GM18508 (cell line): ENCODE data around the gene GPR45.
"Not testable (repeated sequence)": the region's sequence is repeated elsewhere in the genome, so short reads cannot be mapped to it uniquely, and the experiment has no call there.

ENCODE experiments used
- ATAC-seq: cut with Tn5 transposase; IDR thresholded peaks from one replicate; pipeline ENCODE4 v1.9.1; 2021; ENCODE audit warnings: moderate number of reproducible peaks; ENCODE audit not compliant: insufficient read depth, unreplicated experiment

GPR45 gene

DNA sequence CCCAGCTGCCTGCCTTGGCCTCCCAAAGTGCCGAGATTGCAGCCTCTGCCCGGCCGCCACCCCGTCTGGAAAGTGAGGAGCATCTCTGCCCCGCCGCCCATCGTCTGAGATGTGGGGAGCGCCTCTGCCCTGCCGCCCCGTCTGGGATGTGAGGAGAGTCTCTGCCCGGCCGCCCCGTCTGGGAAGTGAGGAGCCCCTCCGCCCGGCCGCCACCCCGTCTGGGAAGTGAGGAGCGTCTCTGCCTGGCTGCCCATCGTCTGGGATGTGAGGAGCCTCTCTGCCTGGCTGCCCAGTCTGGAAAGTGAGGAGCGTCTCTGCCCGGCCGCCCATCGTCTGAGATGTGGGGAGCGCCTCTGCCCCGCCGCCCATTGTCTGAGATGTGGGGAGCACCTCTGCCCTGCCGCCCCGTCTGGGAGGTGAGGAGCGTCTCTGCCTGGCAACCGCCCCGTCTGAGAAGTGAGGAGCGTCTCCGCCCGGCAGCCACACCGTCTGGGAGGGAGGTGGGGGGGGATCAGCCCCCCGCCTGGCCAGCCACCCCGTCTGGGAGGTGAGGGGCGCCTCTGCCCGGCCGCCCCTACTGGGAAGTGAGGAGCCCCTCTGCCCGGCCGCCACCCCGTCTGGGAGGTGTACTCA lies 9.6 kb downstream of the GPR45 start:
- not testable (repeated sequence) for ATAC-seq

GRCh38 chr2:105252271-105252670 lies 10.7 kb downstream of the GPR45 start:
- no peak for ATAC-seq

- no peak for ATAC-seq
Measured at GRCh38 chr2:105254531-105255210, 13.1 kb downstream of the GPR45 start.

DNA sequence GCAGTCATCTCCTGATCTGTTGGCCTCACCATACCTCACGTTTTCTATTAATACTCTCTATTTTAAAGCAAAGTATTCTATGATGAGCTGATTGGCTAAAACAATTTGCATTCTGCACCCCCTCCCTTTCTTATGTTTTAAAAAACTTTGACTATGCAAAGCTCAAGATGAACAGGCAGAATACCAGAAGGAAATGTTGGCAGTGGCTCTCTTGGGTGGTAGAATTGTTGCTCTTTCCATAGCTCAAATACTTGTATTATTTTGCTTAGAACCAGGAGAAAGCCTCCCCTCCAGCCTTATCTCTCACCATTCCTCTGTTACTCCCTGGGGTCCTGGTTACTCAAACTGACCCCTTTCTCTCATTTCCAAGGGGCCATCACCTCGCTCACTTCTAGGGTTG lies 14.4 kb downstream of the GPR45 start:
- ATAC-seq: no peak

DNA sequence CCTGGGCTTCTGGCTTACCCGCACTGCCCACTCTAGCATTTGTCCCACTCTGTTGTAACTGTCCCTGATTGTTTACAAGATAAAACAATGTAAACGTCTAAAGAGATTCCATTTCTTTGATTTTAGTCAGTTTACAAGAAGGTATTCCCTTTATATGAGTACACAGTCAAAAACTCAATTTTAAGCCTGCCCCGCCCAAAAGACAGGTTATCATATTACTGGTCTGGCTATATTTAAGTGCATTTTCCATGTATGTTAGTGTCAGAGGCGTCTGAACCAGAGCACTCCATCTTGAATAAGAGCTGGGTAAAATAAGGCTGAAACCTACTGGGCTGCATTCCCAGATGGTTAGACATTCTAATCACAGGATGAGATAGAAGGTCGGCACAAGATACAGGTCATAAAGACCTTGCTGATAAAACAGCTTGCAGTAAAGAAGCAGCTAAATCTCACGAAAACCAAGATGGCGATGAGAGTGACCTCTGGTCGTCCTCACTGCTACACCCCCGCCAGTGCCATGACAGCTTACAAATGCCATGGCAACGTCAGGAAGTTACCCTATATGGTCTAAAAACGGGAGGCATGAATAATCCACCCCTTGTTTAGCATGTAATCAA lies 15.0 kb downstream of the GPR45 start:
- ATAC-seq: no peak

DNA sequence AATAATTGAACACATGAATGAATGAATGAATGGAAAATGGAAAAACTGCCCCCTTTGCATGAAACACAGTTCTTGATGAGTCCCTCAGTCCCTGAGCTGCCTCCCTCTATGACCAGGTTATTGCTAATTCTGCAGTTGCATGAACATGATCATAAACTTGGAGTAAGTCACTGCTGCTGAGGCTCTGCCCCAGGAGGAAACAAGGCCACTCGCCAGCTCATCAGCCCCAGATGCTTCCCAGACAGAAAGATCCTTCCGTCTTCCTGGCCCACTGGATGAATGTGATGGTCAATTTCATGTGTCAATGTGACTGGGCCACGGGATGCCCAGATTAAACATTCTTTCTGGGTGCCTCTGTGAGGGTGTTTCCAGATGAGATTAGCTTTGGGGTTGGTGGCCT lies 16.4 kb downstream of the GPR45 start:
- no peak for ATAC-seq

GRCh38 chr2:105258835-105259350 lies 17.4 kb downstream of the GPR45 start:
- no peak for ATAC-seq

DNA sequence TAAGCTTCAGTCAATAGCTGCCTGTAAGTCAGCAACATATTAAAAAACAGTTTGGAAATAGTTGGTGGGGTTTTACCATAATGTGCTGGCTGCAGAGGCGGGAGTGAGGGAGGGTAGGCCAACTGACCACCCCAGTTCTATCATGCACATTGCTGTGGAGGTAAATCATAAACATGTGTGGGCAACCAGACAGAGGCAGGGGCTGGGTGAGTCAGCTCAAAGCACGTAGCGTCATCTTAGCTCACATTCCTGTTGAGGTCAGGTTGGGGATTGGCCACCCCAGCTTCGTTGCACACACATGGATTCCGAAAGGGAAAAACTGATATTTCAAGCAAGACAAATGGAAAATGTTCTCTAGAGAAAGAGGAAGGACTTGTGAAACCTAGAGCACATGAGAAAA lies 19.5 kb downstream of the GPR45 start:
- no peak for ATAC-seq

DNA sequence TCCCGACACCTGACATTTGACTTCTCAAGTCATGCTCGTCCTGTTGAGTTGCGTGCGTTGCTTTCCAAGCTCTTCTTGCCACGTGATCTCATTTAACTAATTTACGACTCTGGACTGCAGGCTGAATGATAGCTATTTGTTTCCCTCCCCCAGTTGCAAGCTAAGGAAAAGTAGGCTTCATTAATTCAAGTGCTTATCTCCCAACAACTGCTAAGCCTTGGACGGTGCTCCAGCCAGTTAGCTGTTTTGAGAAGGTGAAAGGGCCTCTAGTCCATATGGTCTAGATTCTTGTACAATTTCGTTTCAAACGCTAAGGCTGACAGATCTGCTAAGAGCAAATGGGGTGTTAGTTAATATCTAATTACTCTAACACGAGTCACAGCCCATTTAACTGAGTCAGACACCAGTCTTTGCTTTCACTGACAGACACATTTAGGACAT lies 21.1 kb downstream of the GPR45 start:
- no peak for ATAC-seq

- ATAC-seq: no peak
Measured at GRCh38 chr2:105269426-105269825, 27.9 kb downstream of the GPR45 start.

DNA sequence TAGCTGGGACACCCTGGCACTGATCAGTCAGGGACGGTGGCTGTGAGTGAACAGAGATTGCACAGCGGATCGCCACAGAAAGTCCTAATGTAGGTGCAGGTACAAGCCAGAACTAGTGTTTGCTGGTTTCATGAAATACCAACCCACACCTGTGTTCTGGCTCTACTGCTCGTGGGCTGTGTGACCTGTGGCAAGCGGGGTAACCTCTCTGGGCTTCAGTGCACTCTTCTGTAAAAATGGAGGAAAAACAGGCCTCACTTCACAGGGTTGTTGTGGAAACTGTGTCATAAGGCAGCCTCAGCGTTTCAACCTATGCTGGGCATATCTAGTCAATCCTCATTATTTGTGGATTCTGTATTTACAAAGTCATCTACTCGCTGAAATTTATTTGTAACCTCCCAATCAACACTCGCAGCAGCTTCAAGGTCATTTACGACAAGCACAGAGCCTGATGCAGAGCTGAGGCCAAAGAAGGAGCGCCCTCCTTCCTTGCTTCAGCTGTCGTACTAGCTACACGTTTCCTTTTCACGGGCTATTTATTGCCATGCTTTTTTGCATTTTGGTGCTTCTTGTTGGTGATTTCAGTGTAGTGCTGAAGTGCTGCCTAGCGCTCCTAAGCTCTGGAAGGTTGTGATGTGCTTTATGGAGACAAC lies 30.0 kb downstream of the GPR45 start:
- no peak for ATAC-seq

- no peak for ATAC-seq
Measured at GRCh38 chr2:105272176-105272575, 30.6 kb downstream of the GPR45 start.

GRCh38 chr2:105274046-105274445 lies 32.5 kb downstream of the GPR45 start:
- no peak for ATAC-seq

DNA sequence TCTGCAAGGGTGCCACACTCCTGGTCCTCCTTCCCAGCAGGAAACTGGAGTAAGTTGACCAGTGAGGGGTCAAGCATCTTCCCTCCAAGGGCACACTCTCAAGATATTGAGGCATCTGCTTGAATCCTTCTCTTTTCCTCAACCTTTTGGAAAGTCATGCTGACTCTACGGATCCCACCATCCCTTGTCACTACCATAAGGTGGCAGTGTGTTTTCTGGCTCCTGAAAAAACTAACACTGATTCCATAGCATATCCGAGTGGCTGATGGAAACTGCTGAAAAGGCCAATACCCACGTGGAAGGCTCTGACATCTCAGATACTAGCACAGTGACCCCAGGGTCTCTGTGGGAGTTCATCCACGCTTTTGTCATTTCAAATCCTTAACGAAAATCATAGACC lies 37.1 kb downstream of the GPR45 start:
- no peak for ATAC-seq

DNA sequence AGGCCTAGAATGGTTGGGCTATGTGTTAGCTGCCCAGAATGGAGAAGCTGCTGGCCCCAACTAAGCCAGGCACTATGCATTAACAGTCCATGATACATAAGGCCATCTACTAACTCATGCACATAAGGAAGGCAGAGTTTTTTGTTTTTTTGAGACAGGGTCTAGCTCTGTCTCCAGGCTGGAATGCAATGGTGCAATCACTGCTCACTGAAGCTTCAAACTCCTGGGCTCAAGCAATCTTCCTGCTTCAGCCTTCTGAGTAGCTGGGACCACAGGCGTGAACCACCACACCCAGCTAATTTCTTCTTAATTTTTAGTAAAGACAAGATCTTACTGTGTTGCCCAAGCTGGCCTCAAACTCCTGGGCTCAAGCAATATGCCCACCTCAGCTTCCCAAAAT lies 37.6 kb downstream of the GPR45 start:
- no peak for ATAC-seq

GRCh38 chr2:105280281-105280680 lies 38.7 kb downstream of the GPR45 start:
- ATAC-seq: no peak

DNA sequence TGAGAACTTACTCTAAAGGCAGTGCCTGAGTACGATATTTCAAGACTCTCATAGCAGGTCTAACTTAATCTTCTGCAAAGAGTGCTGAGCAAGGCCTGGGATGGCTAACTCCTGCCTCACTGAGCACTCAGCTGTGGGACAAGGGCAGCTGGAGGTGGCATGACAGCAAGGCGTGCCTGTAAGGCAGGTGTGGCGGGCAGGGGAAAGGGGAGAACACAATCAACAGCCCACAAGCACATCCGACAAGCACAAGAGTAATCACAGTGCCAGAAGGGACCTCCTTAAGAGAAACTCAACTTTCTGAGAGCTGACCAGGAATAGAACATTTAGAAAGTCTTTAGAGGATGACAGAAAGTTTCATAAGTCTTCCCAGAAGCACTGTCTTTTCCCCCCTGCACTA lies 42.0 kb downstream of the GPR45 start:
- ATAC-seq: no peak

- no peak for ATAC-seq
Measured at GRCh38 chr2:105287692-105288091, 46.1 kb downstream of the GPR45 start.

GRCh38 chr2:105288133-105288532 lies 46.6 kb downstream of the GPR45 start:
- no peak for ATAC-seq

DNA sequence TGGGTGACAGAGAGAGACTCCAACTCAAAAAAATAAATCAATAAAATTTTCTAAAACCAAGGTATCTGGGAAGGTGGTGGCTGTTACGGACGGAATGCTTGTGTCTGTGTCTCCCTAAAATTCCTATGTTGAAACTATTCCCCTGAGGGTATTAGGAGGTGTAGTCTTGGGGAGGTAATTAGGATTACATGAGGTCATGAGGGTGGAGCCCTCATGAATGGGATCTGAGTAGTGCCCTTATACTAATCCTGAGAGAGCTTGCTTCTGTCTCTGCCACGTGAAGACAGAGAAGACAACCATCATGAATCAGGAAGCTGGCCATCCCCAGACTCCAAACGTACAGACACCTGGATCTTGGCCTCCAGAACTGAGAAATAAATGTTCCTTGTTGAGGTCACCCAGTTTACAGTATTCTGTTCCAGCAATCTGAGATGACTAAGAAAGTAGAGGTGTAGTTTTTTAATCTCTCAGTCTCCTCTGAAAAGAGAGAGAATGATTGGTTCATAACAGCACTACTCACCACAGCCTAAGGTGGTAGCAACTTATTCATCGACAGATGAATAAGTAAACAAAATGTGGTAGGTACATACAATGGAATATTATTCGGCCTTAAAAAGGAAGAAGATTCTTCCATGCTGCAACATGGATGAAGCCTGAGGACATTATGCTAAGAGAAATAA lies 49.6 kb downstream of the GPR45 start:
- ATAC-seq: no peak
